ENCODE data around the gene SLF1.

SLF1 gene

GRCh38 chr5:94725142-94725541 lies 106.7 kb downstream of the SLF1 start:
- DNase-seq = no peak

- DNase-seq = no peak
Observed at GRCh38 chr5:94731471-94731870, 113.0 kb downstream of the SLF1 start.

- no peak for DNase-seq
Observed at GRCh38 chr5:94736498-94736897, 118.0 kb downstream of the SLF1 start.

GRCh38 chr5:94740286-94740685 lies 121.8 kb downstream of the SLF1 start:
- DNase-seq = no peak

GRCh38 chr5:94742852-94743251 lies 124.4 kb downstream of the SLF1 start:
- DNase-seq = no peak

GRCh38 chr5:94744906-94745305 lies 126.4 kb downstream of the SLF1 start:
- DNase-seq = no peak

DNA sequence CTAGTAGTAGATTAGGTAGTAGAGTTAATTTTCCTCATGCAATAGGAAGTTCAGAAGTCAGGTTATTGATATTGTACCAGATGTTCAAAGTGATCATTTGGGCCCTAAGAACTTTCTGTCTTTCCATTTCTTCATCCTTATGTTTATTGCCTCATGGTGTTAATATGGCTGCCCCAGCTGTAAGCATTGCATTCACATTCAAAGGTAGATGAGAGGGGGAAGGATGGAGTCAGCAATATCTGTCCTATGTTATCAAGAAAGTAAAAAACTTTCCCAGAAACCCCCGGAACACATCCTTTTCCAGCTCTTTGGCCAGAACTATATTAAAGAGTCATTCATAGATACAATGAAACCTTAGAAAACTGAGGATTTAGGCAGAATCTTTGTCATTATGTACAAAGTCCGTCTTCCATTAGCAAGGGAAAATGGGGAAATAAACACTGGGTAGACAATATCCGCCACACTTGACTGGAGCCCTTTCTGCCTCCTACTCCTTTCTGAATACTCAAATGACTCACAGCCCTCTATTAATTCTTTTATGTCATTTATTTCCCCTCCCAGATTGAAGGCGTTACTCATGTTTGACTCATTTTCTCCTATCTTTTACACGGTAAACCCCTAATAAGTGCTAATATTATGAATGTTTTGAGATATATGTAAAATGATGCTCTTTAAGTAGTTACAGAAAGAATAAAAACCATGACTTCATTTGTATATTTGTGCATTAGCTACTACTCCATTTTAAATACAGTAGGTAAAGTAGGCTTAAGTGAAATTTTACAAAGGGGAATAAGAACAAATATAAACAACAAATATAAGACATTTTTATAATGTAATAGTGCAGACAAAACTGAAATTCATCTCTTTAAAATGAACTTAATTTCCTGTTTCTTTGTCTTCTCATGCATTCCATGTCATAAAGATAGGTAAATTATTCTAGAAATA lies 127.6 kb downstream of the SLF1 start:
- DNase-seq = no peak

- DNase-seq = no peak
Observed at GRCh38 chr5:94746731-94747124, 128.3 kb downstream of the SLF1 start.
